SK-N-MC (cell line): ENCODE data around the gene ELOVL6.

Experiments
- EZH2 ChIP-seq: fragments of 200-600 bp; sonication (generic); IDR thresholded peaks from one replicate; pipeline ENCODE4 v1.6.1; 2017; ENCODE audit warnings: antibody characterized with exemption
- POLR2AphosphoS5 ChIP-seq: IDR thresholded peaks from 2 replicates; pipeline ENCODE4 v1.6.1; 2012; ENCODE audit warnings: mild to moderate bottlenecking, low read depth, low read length, borderline replicate concordance

DNA sequence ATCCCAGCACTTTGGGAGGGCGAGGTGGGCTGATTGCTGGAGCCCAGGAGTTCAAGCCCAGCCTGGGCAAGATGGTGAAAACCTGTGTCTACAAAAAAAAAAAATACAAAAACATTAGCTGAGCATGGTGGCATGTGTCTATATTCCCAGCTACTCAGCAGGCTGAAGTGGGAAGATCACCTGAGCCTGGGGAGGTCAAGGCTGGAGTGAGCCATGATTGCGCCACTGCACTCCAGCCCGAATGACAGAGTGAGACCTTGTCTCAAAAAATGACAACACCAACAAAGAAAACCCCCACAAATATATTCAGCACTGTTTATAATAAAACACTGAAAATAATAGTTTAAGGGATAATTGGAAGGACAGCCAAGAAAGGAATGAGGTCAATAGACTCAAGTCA lies 3.6 kb upstream of the ELOVL6 start:
- no peak for TF ChIP-seq POLR2AphosphoS5
- no peak for TF ChIP-seq EZH2
